Cardiac muscle cell (in vitro differentiated cells and primary cell): ENCODE data around the gene HKDC1. TPM values are rescaled to one million over a fixed set of nuclear protein-coding genes. Genes with fewer than 3 reads are reported as not detected.

Experiments used
- DNase-seq, 2 donors: peaks; one replicate each; pipeline versions ENCODE4 v3.0.0 to v3.0.0-alpha.2; 2010 to 2017; ENCODE audit warnings: low read depth in 1 of 2, low spot score in 1 of 2
- H3K27ac ChIP-seq: fragments of 200-600 bp; sonication (generic); 2 replicates; pipeline ENCODE4 v1.5.1; 2016
- H3K27me3 ChIP-seq: fragments of 200-600 bp; sonication (generic); 2 replicates; pipeline ENCODE4 v1.6.0; 2016; ENCODE audit warnings: control low read depth
- H3K36me3 ChIP-seq: fragments of 200-600 bp; sonication (generic); 2 replicates; pipeline ENCODE4 v1.5.1; 2016; ENCODE audit warnings: control low read depth
- H3K4me1 ChIP-seq: fragments of 200-600 bp; sonication (generic); 2 replicates; pipeline ENCODE4 v1.8.1; 2017; ENCODE audit warnings: low read depth, mild to moderate bottlenecking, mixed run types
- H3K4me3 ChIP-seq: fragments of 200-600 bp; sonication (generic); 2 replicates; pipeline ENCODE4 v1.5.1; 2016; ENCODE audit warnings: mild to moderate bottlenecking
- H3K9me3 ChIP-seq: fragments of 200-600 bp; sonication (generic); 2 replicates; pipeline ENCODE4 v1.5.1; 2017; ENCODE audit warnings: low read depth, mild to moderate bottlenecking, control low read depth
- CTCF ChIP-seq: IDR thresholded peaks from 2 replicates; pipeline ENCODE4 v1.5.1; 2012; ENCODE audit warnings: low read depth, mild to moderate bottlenecking, low read length
- polyA plus RNA-seq: library from polyadenylated mRNA; unstranded; fragments of >200 nt; fragmentation: Nextera tagmentation; extraction: Ambion mirVana; gene quantifications from 2 replicates; pipeline ENCODE4 v1.2.1, GENCODE V29; 2016
- total RNA-seq: library from RNA; depleted of rRNA; stranded (reverse); fragments of >200 nt; gene quantifications from 2 replicates; pipeline ENCODE4 v1.2.3, GENCODE V29; 2016

Gene HKDC1
- total and polyA plus RNA-seq, 2 experiments from 2014 or later = not detected

GRCh38 chr10:69230128-69230527 lies 10.0 kb downstream of the HKDC1 start:
- no peaks in the 10 kb centered on the region for H3K9me3 ChIP-seq
- H3K4me3 ChIP-seq = no peak overlapping the region
- no peak overlapping the region for H3K27ac ChIP-seq
- DNase-seq = no peak
- no peak for TF ChIP-seq CTCF
- no peaks in the 10 kb centered on the region for H3K36me3 ChIP-seq
- no peaks in the 10 kb centered on the region for H3K4me1 ChIP-seq
- H3K27me3 ChIP-seq = no peaks in the 10 kb centered on the region

GRCh38 chr10:69232252-69232651 lies 12.1 kb downstream of the HKDC1 start:
- Histone ChIP-seq H3K4me3 (no peak overlapping the region), H3K27ac (no peak overlapping the region)
- DNase-seq = peak in 1 of 2 donors; percentile 68

GRCh38 chr10:69232736-69233480 lies 12.8 kb downstream of the HKDC1 start:
- no peak for TF ChIP-seq CTCF
- no peaks in the 10 kb centered on the region for H3K27me3 ChIP-seq
- no peaks in the 10 kb centered on the region for H3K4me1 ChIP-seq
- no peak overlapping the region for H3K27ac ChIP-seq
- H3K9me3 ChIP-seq = no peaks in the 10 kb centered on the region
- DNase-seq = no peak
- H3K4me3 ChIP-seq = no peak overlapping the region
- no peaks in the 10 kb centered on the region for H3K36me3 ChIP-seq

More at GRCh38 chr10:69232252-69232651, 12.1 kb downstream of the HKDC1 start:
- H3K9me3 ChIP-seq = no peaks in the 10 kb centered on the region
- no peaks in the 10 kb centered on the region for H3K36me3 ChIP-seq
- no peaks in the 10 kb centered on the region for H3K4me1 ChIP-seq
- no peak for TF ChIP-seq CTCF
- H3K27me3 ChIP-seq = no peaks in the 10 kb centered on the region

DNA sequence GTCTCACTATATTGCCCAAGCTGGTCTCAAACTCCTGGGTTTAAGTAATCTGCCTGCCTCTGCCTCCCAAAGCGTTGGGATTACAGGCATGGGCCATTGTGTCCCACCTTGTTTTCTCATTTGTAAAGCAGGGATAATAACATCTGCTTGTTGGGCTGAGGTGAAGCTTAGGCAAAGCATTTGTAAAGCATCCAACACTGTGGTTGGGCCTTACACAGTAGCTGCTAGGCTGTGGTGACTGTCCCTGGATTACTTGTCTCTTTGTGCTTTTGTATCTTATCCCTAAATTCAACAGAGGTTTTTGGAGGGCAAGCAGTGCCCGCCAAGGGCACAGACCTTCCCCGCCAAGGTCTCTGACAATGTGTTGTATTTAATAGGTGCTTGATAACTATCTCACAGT lies 14.3 kb downstream of the HKDC1 start:
- Histone ChIP-seq H3K9me3 (no peaks in the 10 kb centered on the region), H3K4me3 (no peak overlapping the region), H3K4me1 (no peaks in the 10 kb centered on the region), H3K36me3 (no peaks in the 10 kb centered on the region), H3K27me3 (no peaks in the 10 kb centered on the region), H3K27ac (no peak overlapping the region)
- TF ChIP-seq CTCF = no peak
- DNase-seq = no peak

GRCh38 chr10:69237528-69238159 lies 17.5 kb downstream of the HKDC1 start:
- no peak overlapping the region for H3K4me3 ChIP-seq
- peak; percentile 91 for TF ChIP-seq CTCF
- no peaks in the 10 kb centered on the region for H3K36me3 ChIP-seq
- DNase-seq = peak; percentile 86
- no peaks in the 10 kb centered on the region for H3K9me3 ChIP-seq
- H3K4me1 ChIP-seq = peaks cover 3% of the 10 kb centered on the region
- H3K27ac ChIP-seq = no peak overlapping the region
- H3K27me3 ChIP-seq = no peaks in the 10 kb centered on the region
